ENCODE measurements around the gene PGM2L1.
A peak's percentile ranks its signal among the peaks of the same experiment; 100 is the strongest.

DNA sequence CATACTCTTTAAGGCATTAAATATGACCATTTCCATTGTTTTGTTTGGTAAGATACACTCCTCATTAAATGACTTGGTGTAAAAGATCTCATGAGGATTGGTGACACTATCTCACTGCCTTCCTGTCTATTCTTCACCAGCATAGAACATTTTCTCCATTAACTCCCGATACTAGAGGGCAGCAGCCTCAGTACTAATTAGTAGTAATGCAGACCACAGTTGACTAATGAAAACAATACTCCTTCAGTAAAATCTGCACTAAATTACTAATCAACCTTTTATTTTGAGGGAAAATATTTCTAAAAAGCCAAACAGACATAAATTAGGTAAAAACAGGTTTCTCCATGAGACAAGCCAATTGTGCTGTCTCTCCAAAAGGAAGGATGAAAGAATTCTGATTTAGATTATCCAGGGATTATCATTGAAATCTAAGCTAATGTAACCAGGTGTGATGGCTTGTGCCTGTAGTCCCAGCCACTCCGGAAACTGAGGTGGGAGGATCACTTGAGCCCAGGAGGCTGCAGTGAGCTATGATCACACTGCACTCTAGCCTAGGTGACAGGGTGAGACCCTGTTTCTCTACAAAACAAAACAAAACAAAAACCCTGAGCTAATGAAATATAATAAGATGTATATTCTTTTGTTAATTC, 9.4 kb downstream of the PGM2L1 start:
- TF ChIP-seq, protein P1, sequence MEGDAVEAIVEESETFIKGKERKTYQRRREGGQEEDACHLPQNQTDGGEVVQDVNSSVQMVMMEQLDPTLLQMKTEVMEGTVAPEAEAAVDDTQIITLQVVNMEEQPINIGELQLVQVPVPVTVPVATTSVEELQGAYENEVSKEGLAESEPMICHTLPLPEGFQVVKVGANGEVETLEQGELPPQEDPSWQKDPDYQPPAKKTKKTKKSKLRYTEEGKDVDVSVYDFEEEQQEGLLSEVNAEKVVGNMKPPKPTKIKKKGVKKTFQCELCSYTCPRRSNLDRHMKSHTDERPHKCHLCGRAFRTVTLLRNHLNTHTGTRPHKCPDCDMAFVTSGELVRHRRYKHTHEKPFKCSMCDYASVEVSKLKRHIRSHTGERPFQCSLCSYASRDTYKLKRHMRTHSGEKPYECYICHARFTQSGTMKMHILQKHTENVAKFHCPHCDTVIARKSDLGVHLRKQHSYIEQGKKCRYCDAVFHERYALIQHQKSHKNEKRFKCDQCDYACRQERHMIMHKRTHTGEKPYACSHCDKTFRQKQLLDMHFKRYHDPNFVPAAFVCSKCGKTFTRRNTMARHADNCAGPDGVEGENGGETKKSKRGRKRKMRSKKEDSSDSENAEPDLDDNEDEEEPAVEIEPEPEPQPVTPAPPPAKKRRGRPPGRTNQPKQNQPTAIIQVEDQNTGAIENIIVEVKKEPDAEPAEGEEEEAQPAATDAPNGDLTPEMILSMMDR (IDR thresholded peaks at IDR 0.05) = peak; percentile 52 to 74 (median 62)
- TF ChIP-seq POLR2A (IDR thresholded peaks at IDR 0.05) = no peak

All from adrenal gland (tissue), 5 donors.